HCT116 (cell line): ENCODE data around the gene EFR3B.

ENCODE experiments used
- CBX3 ChIP-seq: IDR thresholded peaks from 2 replicates; pipeline ENCODE4 v1.6.1; 2012; ENCODE audit warnings: low read depth
- EZH2phosphoT487 ChIP-seq: fragments of 200-600 bp; IDR thresholded peaks from 2 replicates; pipeline ENCODE4 v1.6.1; 2018; ENCODE audit warnings: antibody characterized with exemption, borderline replicate concordance
- ZNF274 ChIP-seq: fragments of 200-500 bp; sonication (Bioruptor generic); IDR thresholded peaks from 2 replicates; pipeline ENCODE4 v1.6.1; 2014; ENCODE audit warnings: mild to moderate bottlenecking, low read depth, low read length, inconsistent platforms
- TF ChIP-seq, protein P1 (sequence below), 3 experiments: fragments of 200-600 bp in 1 of 3; sonication (generic) in 1 of 3; IDR thresholded peaks in 2 of 3; conservative IDR thresholded peaks in 1 of 3; 2 replicates each; pipeline ENCODE4 v1.5.1; 2012 to 2017; ENCODE audit warnings: low read depth in 2 of 3, low read length in 2 of 3, antibody characterized with exemption in 1 of 3, borderline replicate concordance in 1 of 3, control low read depth in 1 of 3, mild to moderate bottlenecking in 1 of 3, mixed read lengths in 1 of 3, mixed run types in 1 of 3, moderate library complexity in 1 of 3; ENCODE audit not compliant: insufficient read depth in 1 of 3

DNA sequence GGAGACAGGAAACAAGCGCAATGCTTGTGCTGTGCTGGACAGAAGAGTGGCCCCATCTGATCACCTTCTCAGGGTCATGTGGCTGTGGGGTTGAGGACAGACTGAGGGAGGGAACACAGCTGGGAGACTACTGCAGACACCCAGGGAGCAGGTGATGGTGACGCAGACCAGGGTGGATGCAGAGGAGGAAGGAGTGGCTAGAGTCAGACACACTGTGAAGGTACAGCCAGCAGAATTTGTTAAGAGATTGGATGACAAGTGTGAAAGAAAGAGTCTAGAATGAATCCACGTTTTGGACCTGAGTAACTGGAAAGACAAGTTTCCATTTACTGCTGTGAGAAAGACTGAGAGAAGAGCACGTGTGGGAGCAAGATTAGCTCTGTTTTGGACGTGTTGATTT is 142.4 kb downstream of the EFR3B start:
- TF ChIP-seq, protein P1, sequence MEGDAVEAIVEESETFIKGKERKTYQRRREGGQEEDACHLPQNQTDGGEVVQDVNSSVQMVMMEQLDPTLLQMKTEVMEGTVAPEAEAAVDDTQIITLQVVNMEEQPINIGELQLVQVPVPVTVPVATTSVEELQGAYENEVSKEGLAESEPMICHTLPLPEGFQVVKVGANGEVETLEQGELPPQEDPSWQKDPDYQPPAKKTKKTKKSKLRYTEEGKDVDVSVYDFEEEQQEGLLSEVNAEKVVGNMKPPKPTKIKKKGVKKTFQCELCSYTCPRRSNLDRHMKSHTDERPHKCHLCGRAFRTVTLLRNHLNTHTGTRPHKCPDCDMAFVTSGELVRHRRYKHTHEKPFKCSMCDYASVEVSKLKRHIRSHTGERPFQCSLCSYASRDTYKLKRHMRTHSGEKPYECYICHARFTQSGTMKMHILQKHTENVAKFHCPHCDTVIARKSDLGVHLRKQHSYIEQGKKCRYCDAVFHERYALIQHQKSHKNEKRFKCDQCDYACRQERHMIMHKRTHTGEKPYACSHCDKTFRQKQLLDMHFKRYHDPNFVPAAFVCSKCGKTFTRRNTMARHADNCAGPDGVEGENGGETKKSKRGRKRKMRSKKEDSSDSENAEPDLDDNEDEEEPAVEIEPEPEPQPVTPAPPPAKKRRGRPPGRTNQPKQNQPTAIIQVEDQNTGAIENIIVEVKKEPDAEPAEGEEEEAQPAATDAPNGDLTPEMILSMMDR (IDR thresholded peaks at IDR 0.05 in 2 of 3, conservative IDR thresholded peaks at IDR 0.05 in 1 of 3; ENCODE audit: borderline replicate concordance in 1 of 3, insufficient read depth in 1 of 3, low read depth in 2 of 3, low read length in 2 of 3): no peak
- TF ChIP-seq CBX3 (no peak), ZNF274 (no peak), EZH2phosphoT487 (no peak)
